Dermis microvascular lymphatic vessel endothelial cell (primary cell): ENCODE results near the gene FAM53C. TPM values are rescaled to one million over a fixed set of nuclear protein-coding genes. Genes with fewer than 3 reads are reported as not detected.
"Not testable (repeated sequence)": the region's sequence is repeated elsewhere in the genome, so short reads cannot be mapped to it uniquely, and the experiment has no call there.

Source experiments
- DNase-seq, 2 donors: peaks; one replicate each; pipeline versions ENCODE4 v3.0.0 to v3.0.0-alpha.2; 2010; ENCODE audit warnings: low read depth in 2 of 2
- total RNA-seq: library from RNA; depleted of rRNA; stranded (reverse); fragments of >200 nt; gene quantifications from 2 replicates; pipeline ENCODE4 v1.2.1, GENCODE V29; 2014

Gene FAM53C
- 24.3 and 28.8 TPM in 2 replicates for total RNA-seq

GRCh38 chr5:138337685-138338410 is at the start of gene FAM53C:
Gene FAM53C, plus strand, starts transcription at chr5:138338266. Its CDS starts 3,070 bp downstream, at chr5:138341336.
- peak; percentile 88 to 94 for DNase-seq

DNA sequence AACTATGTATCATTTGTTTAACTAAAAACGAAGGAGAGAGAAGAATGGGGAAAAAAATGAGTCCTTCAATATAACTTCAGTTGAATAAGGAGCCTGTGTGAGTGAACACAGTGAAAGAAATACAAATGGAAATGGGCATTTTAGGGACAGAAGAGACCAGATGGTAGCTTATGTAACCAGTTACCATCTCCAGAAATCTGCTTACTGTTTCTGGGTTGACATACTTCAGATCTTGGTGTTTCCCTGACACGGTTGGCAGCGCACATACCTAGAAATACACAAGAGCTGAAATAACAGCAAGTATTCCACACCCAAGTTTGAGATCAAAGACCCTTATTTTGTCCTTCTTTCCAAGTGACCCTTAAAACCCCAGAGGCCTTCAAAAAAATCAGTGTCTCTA is 48.8 kb upstream of the FAM53C start:
- no peak for DNase-seq

DNA sequence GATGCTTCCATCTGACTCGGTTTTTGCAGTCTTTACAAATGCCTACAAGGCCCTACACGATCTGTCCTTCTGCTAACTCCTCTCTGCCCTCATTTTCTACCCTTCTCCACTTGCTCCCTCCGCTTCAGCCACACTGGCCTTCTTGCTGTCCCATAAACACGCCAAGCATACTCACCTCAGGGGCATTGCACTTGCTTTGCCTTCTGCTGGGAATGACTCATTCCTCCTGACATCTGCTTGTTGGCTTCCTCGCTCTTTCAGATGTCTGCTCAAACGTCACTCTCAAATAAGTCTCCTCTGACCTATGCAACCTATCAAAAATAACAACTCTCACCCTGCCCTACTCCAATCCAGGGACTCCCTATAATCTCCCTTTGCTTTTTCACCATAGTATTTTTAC is 34.7 kb upstream of the FAM53C start:
- peak in 1 of 2 donors; percentile 20 for DNase-seq

DNA sequence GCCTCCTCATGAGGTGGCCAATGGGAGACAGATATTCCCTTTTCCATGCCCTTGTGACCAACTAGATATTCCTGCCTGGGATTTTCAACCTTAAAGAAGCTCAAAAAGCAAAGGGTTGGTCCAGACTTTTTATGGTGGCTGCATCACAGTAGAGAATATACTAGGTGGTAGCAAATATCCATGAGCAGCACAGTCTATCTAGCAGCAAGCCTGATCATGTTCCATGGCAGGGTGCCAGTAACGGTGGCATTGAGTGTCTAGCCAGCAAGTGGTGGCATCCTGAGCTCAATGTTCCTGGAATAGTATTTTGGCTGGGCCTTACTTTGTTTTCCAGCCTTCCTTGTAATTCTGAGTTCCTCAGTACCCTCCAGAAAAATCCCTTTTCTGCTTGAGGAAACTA is 32.3 kb upstream of the FAM53C start:
- peak; percentile 4 to 21 for DNase-seq

DNA sequence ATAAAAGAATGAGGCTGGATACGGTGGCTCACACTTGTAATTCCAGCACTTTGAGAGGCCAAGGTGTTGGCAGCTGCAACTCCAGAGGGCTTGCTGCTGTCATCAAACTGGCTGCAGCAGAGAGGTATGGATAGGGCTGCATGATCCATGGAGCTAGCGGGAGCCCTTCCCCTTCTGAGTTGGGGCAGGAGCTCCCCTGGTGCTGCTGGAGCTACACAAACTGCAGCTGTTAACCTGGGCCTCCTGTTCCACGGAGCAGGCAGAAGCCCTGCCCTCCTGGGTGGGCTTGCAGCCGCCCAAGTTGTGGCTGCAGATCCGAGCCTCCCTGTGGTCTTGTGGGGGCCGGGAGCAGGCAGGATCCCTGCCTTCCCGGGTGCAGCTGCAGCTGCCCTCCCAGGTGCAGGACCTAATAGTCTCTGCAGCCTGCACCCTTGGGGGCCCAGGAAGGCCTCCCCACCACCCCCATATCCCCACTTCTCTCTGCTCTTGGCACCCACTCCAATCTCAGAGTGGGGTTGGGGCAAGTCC is 22.3 kb upstream of the FAM53C start:
- DNase-seq = no peak

DNA sequence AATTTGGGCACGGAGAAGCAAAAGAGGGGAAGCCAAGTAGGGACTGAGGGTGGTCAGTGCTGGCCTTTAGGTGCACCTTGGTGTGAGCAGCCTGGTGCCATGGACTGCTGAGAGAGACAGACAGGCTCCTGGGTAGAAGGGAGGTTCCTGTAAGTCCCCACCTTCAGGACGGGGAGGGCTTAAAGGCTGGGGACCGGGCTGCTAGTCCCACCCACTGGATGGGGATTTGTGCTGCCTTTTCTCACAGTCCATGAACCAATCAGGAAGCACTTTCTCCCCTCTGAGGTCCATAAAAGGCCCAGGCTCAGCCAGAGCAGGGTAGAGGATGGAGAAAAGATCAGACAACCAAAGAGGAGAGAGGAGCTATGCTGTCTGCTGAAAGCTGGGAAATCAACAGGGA is 21.7 kb upstream of the FAM53C start:
- no peak for DNase-seq

- not testable (repeated sequence) for DNase-seq
These were observed 19.9 kb upstream of the FAM53C start for GRCh38 chr5:138318211-138318610.

DNA sequence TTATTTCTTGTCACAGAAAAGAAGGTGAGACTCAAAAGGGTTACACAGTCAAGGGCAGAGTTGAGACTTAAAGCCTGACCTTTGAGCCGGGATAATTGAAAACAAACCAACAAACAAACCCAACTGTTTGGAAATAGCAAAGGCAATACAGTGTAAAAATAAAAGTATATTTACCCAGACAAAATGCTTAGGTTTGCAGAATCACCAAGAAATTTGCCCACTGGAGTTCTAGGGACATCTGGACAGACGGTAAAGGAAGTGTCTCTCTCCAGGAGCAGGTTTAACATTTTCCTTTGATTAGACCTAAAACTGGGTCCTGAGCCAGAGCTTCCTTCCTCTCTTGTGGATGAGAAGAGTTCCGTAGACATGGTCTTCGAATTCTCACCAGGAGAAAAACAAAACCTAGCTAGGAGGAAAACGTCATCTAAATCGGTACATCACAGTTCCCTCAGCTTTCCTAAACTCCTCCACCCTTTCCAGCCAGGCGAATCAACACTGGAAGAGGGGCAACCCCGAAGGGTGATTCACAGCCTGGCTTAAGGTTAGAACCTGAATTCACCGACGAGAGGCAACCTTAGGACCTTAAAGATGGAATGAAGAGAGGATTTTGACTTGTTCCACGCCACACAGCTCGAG is 7.1 kb upstream of the FAM53C start:
- no peak for DNase-seq

DNA sequence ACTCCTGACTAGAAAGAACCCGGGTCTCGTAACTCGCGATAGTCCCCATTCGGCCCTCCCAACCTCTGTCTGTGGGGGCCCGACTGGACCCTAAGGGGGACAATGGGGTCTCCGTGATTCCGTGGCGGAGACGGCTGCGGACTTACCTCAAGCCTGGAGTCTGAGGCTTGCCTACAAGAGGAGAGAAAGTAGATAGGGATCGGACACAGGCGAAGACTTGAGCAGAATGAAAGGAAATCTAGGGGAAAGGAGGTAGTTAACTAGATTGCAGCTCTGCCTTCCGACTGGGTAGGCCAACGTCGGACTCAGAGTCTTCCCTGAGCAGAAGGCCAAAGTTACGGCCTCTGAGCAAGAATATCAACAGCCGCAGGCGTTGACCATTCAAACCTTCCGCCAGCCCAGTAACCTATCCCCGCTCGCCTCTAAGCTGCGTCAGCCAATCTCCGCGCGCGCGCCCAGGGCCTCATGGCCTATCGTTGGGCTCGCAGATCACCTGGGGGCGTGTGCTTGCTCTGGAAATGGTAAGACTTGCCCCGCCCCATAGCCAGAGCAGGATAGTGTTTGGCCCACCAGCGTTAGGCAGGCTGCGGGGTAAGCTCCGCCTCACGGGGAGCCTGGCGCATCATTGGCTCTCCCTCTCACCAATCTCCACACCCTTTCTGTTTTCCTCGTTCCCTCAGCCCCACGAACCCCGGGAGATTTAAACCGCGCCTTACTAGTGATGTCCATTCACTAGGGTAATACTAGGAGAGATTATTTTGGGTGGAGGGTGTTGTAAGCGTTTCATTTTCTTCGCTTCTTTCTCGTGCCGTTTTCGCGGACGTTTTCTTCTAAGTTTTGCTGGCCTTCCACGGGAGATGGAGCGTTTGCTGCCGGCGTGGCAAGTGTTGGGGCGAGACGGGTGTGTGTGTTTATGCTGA is 6.4 kb upstream of the FAM53C start, which contains the start of gene CDC25C:
TSS of gene CDC25C (minus strand) at position 356 of the 920 bp plus-strand sequence. CDS start 624 bp downstream, outside the sequence.
- peak; percentile 97 to 99 for DNase-seq

DNA sequence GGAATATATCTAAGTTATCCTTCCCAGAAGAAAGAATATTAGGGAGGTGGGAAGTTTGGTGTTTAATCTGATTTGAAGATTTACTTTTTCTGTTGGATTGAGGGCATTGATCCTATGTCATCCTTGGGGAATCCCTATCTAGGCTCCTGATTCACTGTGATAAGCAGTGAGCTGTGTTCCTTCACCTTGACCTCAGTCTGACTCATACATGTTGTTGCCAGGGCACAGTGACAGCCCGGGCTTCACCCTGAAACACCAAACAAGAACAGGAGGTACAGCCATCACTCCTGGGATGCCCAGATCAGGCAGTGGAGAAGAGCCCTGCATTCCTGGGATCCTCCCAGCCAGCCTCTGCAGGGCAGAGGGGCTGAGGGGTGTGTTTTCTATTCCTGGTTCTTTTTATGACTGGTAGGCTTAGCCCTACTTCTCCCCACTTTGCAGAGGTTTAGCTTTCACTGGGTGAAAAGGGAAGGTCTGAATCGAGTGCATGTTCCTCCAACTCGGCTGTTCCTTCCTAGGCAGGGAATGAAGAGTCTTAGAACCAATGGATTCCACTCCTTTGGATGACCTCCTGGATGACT is 3.1 kb upstream of the FAM53C start:
- peak in 1 of 2 donors; percentile 40 for DNase-seq

- no peak for DNase-seq
These were observed 948 bp upstream of the FAM53C start for GRCh38 chr5:138336952-138337684.

DNA sequence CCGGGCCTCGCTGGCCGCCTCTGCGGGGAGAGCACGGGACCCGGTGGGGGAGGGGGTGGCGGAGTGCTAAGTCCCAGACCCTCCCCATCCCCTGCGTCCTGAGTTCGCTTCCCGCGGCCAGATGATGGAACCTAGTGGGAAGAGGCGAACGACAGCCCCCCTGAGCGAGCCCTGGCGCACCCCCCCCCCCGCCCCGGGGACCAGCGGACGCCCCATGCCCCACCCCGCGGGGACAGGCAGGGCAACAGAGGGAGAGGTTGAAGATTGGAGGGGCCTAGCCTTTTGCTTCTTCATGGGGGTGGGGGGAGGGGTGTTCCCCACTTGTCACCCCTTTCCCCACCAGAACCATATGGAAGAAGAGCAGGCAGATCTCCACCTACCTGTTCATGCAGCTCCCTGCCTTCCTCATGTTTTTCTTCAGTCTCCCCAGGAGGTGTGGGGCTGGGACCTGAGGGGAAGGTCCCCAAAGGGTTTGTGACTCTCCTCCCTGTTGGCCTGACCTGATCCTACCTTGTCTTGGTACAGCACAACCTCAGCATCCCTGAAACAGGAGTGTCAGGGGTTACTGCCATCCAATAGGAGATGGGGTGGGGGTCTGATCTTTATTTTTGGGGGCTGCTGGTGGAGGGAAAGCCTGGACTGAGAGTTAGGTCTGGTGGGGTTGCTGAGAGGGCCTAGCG is 485 bp downstream of the FAM53C start:
- DNase-seq = peak in 1 of 2 donors; percentile 14

DNA sequence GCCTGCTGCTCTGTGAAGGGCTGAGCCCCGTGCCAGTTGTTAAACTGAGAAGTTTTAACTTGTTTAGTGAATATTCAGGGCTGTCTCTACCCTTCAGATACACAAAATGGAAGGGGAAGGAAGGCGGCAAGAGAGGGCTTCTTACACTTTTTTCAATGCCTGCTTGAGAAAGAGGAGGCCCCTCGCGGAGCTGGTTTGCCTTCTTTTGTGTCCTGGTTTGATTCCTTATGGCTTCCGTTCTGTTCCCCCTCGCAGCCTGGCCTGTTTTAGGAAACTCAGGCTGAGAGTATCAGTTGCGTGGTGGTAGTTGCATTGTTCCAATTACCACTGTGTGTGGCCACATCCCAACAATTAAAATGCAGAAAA is 1.0 kb downstream of the FAM53C start:
- DNase-seq = peak in 1 of 2 donors; percentile 19

- DNase-seq = no peak
These were observed 1.4 kb downstream of the FAM53C start for GRCh38 chr5:138339464-138339863.

DNA sequence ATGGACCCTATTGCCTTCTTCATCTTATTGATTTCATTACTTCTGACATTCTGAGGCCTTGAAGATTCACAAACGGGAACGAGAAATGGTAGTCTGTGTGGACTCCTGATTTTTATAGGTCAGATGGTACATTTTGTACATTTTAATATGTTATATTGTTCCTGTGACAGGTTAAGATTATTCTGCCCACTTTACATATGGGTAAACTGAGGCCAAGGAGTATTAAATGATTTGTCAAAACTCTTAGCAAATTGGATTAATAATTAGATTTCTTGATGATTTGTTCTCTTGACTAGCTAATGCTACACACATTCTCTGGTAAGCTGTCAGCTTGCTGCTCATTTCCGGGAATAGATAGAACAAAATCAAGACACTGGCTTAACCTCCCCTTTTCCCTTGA is 1.9 kb downstream of the FAM53C start:
- DNase-seq = no peak

GRCh38 chr5:138344887-138345622 is 7.0 kb downstream of the FAM53C start:
- DNase-seq = no peak

DNA sequence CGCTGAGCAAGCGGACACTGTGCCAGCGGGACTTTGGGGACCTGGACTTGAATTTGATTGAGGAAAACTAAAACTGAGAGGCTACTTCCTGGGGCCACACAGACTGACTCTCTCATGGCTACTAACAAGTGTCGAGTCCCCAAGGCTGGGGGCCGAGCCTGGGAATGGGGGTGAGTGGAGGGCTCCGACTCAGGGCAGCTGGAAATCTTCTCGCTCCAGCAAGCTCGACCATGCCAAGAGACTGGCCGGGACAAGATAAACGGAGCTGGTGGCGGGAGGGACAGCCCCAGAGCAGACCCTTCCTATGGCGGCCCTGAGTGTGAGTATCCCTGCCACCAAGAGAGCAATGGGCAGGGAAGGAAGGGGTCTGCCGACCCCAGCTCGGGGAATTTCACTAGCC is 8.8 kb downstream of the FAM53C start:
- no peak for DNase-seq

DNA sequence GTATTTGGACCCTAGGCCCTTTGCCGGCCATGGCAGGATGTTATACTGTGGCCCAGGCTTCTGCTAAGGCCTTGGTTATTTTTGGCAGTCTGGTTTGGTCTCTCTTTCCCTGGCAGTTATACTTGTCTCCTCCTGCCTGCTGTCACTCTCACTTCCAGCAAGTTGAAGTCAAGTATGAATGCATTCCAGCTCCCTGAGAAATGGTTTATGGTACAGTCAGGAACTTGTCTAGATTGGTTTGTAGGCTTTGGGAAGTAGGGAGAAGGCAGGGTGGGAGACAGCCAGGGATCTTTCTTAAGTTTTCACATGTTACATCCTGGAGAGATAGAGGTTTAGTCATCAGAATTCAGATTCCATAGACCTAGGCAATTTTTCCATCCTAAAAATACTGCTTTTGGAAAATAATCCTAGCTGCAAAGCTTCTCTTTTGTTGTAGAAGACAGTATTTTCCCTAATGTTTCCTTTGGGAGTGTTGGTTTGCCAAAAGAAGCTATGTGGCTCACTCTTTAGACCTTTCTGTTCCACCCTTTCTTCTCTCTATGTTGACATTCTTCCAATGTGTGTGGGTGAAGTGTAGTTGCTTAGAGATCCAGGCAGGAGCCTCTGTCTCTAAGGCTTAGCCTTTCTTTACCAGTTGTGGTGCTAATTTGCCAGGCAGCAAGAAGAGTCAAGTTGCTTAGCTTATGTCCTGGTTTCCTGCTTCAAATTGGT is 11.9 kb downstream of the FAM53C start:
- DNase-seq = no peak

DNA sequence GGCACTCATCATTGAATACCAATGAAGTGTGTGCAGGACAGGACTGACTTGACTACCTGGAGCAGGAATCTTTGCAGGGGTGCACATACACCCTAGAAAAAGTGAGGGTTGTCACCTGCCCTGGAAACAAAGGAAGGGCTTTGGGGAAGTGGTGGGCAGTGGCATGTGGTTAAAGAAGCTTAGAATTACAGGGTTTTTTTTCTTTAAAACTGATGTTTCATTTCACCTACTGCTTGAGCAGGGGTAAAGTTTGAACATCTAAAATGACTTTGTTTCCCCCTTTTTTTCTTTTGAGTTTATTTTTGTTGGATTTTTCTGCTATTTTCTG is 12.5 kb downstream of the FAM53C start:
- DNase-seq = no peak
